Activated CD4-positive, alpha-beta T cell treated with anti-CD3 and anti-CD28 coated beads for 1 hour (primary cell): Measurements from ENCODE around the gene MISP.
"Not testable (repeated sequence)": the region's sequence is repeated elsewhere in the genome, so short reads cannot be mapped to it uniquely, and the experiment has no call there.

ENCODE experiments used
- DNase-seq: peaks from one replicate; pipeline ENCODE4 v3.0.0-alpha.2; 2020

The MISP gene

GRCh38 chr19:725461-726089 is 25.3 kb upstream of the MISP start:
- DNase-seq = no peak

DNA sequence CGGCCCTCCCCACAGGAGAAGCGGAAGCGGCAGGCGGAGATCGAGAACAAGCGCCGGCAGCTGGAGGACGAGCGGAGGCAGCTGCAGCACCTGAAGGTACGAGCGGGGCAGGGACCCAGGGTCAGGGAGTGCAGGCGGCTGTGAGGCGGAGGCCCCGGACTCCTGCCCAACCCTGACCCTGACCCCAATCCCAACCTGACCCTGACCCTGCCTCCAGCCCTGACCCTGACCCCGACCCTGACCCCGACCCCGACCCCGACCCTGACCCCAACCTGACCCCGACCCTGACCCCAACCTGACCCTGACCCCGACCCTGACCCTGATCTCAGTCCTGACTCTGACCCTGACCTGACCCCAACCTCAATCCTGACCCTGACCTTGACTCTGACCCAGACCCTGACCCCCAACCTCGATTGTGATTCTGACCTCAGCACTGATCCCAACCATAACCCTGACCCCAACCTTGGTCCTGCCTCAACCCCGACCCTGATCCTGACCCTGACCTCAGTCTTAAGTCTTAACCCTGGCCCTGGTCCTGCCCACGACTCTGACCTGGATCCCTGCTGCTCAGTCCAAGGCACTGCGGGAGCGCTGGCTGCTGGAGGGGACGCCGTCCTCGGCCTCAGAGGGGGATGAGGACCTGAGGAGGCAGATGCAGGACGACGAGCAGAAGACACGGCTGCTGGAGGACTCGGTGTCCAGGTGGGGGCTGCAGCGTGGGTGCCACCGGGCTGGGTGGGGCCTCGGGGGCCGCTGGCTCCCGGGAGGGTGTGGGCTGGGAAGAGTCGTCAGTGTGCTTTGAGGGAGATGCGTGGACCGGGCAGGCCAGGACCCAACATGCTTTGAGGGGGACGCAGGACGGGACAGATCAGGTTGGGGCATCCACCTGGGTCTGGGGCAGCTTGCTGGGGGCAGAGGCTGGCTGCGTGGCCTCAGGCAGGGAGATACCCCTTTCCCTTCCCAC is 23.6 kb upstream of the MISP start:
- DNase-seq = no peak

DNA sequence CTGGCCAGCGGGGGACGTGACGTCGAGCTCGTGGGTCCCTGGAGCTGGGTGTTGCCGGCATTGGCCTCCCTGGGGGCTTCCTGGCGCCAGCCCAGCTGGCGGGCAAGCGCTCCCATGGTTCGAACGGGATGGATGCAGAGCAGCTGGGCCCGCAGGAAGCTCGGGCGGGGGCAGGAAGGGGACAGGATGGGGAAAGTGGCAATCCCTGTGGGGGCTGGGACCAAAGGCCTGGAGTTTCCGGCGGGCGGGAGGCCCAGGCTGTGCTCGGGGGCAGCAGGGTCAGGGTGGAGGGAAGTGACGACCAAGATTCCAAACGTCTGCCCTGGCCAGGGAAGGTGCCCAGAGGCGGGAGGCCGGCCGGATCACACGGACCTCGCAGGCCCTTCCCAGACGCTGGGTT is 22.9 kb upstream of the MISP start:
- no peak for DNase-seq

DNA sequence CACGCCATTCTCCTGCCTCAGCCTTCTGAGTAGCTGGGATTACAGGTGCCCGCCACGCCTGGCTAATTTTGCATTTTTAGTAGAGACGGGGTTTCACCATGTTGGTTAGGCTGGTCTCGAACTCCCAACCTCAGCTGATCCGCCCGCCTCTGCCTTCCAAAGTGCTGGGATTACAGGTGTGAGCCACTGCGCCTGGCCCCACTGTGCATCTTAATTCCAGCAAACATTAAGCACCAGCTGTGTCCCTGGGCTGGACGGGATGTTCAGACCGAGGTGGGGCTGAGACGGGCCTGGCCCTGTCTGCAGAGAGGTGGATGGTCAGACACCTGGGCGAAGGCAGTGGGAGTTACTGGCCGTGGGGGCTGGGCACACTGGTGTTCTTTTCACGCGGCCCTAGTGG is 21.3 kb upstream of the MISP start:
- not testable (repeated sequence) for DNase-seq

- DNase-seq = no peak
These were observed 20.8 kb upstream of the MISP start for GRCh38 chr19:729965-730668.

GRCh38 chr19:731000-731399 is 19.9 kb upstream of the MISP start:
- no peak for DNase-seq

DNA sequence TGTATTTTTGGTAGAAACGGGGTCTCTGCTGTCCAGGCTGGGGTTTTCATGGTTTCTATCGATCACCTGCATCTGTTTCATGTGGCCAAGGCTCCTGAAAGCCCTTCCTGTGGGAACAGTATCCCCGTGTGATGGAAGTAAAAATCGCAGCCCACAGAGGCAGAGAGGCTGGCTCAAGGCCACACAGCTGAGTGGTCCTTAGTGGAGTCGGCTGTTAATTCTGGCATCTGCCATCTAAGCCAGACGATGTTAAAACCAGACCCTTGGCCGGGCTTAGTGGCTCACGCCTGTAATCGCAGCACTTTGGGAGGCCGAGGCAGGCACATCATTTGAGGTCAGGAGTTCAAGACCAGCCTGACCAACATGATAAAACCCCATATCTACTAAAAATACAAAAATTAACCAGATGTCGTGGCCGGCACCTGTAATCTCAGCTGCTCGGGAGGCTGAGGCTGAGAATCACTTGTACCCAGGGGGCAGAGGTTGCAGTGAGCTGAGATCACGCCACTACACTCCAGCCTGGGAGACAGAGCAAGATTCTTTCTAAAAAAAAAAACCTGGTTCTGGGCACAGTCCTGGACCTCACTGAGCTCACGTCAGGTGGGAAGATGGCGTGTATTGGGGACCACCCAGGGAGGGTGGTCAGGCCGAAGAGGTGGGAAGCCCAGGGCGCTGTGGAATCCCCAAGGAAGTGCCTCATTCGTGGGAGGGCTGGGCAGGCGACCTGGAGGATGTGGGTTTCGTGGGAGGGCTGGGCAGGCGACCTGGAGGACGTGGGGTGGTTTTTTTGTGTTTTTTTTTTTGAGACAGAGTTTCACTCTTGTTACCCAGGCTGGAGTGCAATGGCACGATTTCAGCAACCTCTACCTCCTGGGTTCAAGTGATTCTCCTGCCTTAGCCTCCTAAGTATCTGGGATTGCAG is 18.5 kb upstream of the MISP start:
- no peak for DNase-seq

- DNase-seq = no peak
These were observed 16.2 kb upstream of the MISP start for GRCh38 chr19:734716-735115.

DNA sequence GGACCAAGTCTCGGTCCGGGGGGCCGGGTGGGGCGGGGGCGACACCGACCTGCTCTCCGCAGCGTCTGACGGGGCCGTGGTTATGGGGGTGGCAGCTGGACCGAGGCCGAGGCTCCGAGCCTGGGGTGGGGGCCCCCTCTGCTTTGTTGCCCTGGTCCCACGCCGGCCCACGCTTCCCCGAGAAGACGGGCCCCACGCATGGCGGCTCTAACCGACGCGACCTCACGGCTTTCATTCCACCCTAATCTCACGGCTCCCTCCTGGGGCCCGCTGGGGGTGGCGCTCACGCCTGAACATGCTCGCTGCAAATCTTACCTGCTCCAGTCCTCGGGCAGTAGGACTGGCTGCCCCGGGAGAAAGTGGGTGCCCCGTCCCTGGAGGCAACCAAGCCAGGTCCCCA is 14.8 kb upstream of the MISP start:
- no peak for DNase-seq

DNA sequence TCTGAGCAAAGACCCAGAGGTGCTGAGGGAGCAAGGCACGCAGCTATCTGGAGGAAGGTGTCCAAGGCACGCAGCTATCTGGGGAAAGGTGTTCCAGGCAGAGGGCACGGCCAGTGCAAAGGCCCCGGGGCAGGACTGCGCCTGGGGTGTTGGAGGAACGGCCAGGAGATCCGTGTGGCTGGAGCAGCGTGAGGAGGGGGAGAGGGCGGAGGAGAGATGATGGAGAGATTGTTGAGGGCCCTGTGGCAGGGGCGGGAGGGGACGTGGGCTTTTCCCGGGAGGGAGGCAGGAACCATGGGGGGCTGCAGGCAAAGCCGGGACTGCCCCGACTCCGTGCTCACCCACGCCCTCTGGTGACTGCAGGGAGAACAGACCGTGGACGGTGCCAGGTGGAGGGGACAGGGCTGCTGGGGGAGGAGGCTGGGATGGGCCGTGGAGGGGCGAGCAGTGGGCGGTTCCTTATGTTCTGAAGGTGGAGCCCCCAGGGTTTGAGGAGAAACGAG is 13.3 kb upstream of the MISP start:
- peak; percentile 46 for DNase-seq

DNA sequence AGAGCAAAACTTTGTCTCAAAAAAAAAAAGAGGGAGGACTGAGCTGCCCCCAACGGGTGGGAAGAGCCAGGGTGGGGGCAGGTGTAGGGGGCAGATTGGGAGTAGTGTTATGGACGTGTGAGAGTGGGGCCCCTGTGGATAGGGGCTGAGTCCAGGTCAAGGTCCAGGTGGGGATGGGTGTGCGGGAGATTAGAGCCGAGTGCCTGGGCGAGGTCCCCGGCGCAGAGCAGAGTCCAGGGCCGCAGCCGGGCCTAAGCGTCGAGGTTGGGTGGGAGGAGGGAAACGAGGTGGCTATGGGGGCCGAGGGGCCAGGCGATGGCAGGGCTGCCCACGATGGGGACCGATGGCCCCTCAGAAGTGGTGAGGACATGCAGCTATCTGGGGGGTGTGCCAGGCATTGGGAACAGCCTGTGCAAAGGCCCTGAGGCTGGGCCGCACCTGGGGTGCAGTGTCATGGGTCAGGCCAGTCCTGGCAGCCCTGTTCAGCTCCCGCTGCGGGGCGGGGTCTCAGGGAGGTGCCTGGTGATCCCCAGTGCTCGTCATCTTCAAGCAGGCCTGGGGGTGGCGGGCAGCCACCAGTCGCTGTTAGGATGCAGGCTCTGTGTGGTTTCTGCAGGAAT is 12.3 kb upstream of the MISP start:
- DNase-seq = no peak

- no peak for DNase-seq
These were observed 10.8 kb upstream of the MISP start for GRCh38 chr19:739998-740715.

DNA sequence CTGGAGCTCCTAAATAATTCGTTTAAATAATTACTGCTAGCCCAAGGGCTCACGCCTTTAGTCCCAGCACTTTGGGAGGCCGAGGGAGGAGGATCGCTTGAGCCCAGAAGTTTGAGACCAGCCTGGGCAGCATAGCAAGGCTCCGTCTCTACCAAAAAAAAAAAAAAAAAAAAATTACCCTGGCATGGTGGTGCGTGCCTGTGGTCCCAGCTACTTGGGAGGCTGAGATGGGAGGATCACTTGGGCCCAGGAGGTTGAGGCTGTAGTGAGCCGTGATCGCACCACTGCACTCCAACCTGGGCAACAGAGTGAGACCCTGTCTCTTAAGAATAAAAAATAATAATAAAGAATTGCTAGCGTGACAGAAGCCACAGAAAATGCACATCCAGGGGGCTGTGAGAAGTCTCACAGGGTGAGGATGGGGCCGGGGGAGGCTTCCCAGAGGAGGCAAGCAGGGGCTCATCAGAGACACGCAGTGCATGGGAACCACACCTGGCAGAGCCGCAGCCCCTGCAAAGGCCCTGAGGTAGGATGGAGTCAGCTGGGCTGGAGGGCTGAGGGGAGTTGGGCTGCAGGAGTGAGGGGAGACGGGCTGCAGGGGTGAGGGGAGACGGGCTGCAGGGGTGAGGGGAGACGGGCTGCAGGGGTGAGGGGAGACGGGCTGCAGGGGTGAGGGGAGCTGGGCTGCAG is 10.0 kb upstream of the MISP start:
- not testable (repeated sequence) for DNase-seq

GRCh38 chr19:741506-742131 is 9.3 kb upstream of the MISP start:
- DNase-seq = no peak

DNA sequence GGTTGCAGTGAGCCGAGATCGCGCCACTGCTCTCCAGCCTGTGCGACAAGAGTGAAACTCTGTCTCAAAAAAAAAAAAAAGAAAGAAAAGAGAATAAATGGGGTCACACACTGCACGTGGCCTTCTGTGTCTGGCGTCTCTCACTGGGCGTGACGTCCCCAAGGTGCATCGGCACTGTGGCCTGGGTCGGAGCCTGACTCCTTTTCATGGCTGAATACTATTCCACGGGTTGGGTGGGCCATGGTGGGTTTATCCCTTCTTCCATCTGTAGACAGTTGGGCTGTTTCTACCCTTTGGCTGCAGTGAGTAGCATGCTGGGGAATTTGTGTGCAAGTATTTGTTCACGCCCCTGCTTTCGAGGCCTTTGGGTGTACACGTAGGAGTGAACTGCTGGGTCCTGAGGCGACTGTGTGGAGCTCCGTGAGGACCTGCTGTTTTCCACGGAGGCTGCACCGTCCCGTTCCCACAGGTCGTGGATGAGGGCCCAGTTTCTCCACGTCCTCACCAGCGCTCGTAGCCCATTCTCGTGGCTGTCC is 8.3 kb upstream of the MISP start:
- no peak for DNase-seq

DNA sequence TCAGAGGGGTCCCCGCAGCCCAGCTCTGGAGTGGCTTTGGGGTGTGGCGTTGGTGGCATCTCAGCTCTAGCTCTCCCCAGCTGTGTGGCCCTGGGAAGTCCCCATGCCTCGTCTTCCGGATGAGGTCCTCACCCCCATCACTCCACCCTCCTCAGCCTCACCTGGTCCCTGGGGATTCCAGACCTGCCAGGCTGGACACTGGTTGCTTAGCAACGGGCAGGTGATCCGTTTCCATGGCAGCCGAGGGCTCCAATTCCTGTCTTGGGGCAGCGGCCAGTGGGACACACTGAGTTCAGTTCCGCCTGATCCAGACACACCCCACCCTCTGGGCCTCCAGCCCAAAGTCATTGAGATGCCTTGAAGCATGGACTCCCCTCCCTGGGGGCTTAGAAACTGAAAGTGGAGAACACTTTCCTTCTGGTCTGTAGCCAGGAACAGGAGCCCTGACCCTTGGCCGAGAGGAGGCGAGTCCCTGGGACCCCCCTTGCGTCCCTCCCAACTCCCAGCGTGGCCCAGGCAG is 7.7 kb upstream of the MISP start:
- DNase-seq = no peak

DNA sequence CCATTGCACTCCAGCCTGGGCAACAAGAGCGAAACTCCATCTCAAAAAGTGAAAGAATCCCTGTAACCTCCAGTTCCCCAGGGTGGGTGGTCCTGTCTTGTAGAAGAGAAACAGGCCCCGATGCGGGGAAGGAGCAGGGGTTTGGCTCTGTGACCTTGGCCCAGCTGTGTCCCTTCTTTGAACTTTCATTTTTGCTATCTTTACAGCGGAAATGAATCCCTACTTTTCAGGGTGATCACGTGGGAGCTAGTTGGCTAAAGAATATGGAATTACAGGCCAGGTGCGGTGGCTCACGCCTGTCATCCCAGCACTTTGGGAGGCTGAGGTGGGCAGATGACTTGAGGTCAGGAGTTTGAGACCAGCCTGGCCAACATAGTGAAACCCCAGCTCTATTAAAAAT is 5.8 kb upstream of the MISP start:
- DNase-seq = not testable (repeated sequence)

GRCh38 chr19:746208-746819 is 4.6 kb upstream of the MISP start:
- DNase-seq = no peak

- DNase-seq = no peak
These were observed 4.0 kb upstream of the MISP start for GRCh38 chr19:746956-747355.
